CD14-positive monocyte (primary cell): Measurements from ENCODE around the gene GPC5. TPM values are rescaled to one million over a fixed set of nuclear protein-coding genes. Genes with fewer than 3 reads are reported as not detected.

ENCODE experiments used
- DNase-seq, 3 donors: peaks; one replicate each; pipeline ENCODE4 v3.0.0-alpha.2; 2011 to 2022
- H2AFZ ChIP-seq: 2 replicates; pipeline ENCODE4 v1.6.0; 2012; ENCODE audit warnings: mild to moderate bottlenecking, low read depth, low read length, inconsistent platforms; ENCODE audit not compliant: insufficient read depth, poor library complexity, severe bottlenecking
- H3K27ac ChIP-seq, 2 donors: 1 replicate in 1 of 2; 2 replicates in 1 of 2; pipeline ENCODE4 v1.5.1; 2012 to 2013; ENCODE audit warnings: low read length in 2 of 2, control low read depth in 1 of 2, inconsistent platforms in 1 of 2, low read depth in 1 of 2, mild to moderate bottlenecking in 1 of 2
- H3K27me3 ChIP-seq, 2 donors: one replicate each; pipeline versions ENCODE4 v1.6.0 to v1.6.1; 2011 to 2013; ENCODE audit warnings: low read length in 2 of 2; ENCODE audit not compliant: control insufficient read depth in 2 of 2, insufficient read depth in 2 of 2
- H3K36me3 ChIP-seq, 2 donors: replicated peaks in 1 of 2; 1 replicate in 1 of 2; 2 replicates in 1 of 2; pipeline versions ENCODE4 v1.5.1 to v1.6.1; 2012 to 2013; ENCODE audit warnings: low read length in 2 of 2, control low read depth in 1 of 2, inconsistent platforms in 1 of 2, mild to moderate bottlenecking in 1 of 2; ENCODE audit not compliant: insufficient read depth in 2 of 2, control insufficient read depth in 1 of 2
- H3K4me1 ChIP-seq, 2 donors: 1 replicate in 1 of 2; 2 replicates in 1 of 2; pipeline versions ENCODE4 v1.5.1 to v1.6.1; 2012 to 2013; ENCODE audit warnings: low read length in 2 of 2, control low read depth in 1 of 2, inconsistent platforms in 1 of 2, mild to moderate bottlenecking in 1 of 2, moderate library complexity in 1 of 2; ENCODE audit not compliant: insufficient read depth in 2 of 2, control insufficient read depth in 1 of 2
- H3K4me2 ChIP-seq: replicated peaks from 2 replicates; pipeline ENCODE3; 2012; ENCODE audit warnings: low read length, moderate library complexity, mild to moderate bottlenecking; ENCODE audit not compliant: poor library complexity, severe bottlenecking; ENCODE audit errors: extremely low read depth
- H3K4me3 ChIP-seq, 3 experiments: fragments of 200-600 bp in 1 of 3; sonication (generic) in 1 of 3; replicated peaks in 1 of 3; 1 replicate in 2 of 3; 2 replicates in 1 of 3; pipeline ENCODE4 v1.5.1; 2011 to 2013; ENCODE audit warnings: low read length in 3 of 3, mild to moderate bottlenecking in 3 of 3, control low read depth in 2 of 3, low read depth in 2 of 3, inconsistent platforms in 1 of 3, moderate library complexity in 1 of 3
- H3K79me2 ChIP-seq: 2 replicates; pipeline ENCODE4 v1.6.0; 2012; ENCODE audit warnings: mild to moderate bottlenecking, control low read depth, inconsistent platforms, low read length, moderate library complexity; ENCODE audit not compliant: insufficient read depth
- H3K9ac ChIP-seq: 2 replicates; pipeline ENCODE4 v1.6.0; 2017; ENCODE audit warnings: low read length, mild to moderate bottlenecking; ENCODE audit not compliant: insufficient read depth, poor library complexity, severe bottlenecking
- H3K9me3 ChIP-seq, 2 donors: replicated peaks in 1 of 2; 1 replicate in 1 of 2; 2 replicates in 1 of 2; pipeline versions ENCODE4 v1.5.1 to v1.6.1; 2012 to 2013; ENCODE audit warnings: low read length in 2 of 2, control low read depth in 1 of 2; ENCODE audit not compliant: control insufficient read depth in 1 of 2, insufficient read depth in 1 of 2
- H4K20me1 ChIP-seq: 2 replicates; pipeline ENCODE4 v1.6.0; 2012; ENCODE audit warnings: mild to moderate bottlenecking, low read length, control low read depth, moderate library complexity; ENCODE audit not compliant: insufficient read depth
- H3K27ac Mint-ChIP-seq, 7 donors: one replicate each; pipeline ENCODE4 v1.8.0; 2020; ENCODE audit warnings: mild to moderate bottlenecking in 7 of 7, mixed read lengths in 7 of 7, moderate library complexity in 6 of 7, inconsistent platforms in 2 of 7
- H3K27me3 Mint-ChIP-seq, 3 donors: one replicate each; pipeline ENCODE4 v1.8.0; 2021 to 2022; ENCODE audit warnings: low read depth in 3 of 3, mild to moderate bottlenecking in 3 of 3, mixed read lengths in 3 of 3, moderate library complexity in 3 of 3, inconsistent platforms in 1 of 3
- H3K36me3 Mint-ChIP-seq, 2 donors: one replicate each; pipeline ENCODE4 v1.8.0; 2020; ENCODE audit warnings: mixed read lengths in 2 of 2, inconsistent platforms in 1 of 2, mild to moderate bottlenecking in 1 of 2
- H3K4me1 Mint-ChIP-seq: one replicate; pipeline ENCODE4 v1.8.0; 2020; ENCODE audit warnings: mild to moderate bottlenecking, mixed read lengths
- H3K4me3 Mint-ChIP-seq, 2 donors: one replicate each; pipeline ENCODE4 v1.8.0; 2020; ENCODE audit warnings: mild to moderate bottlenecking in 2 of 2, mixed read lengths in 2 of 2, moderate library complexity in 1 of 2
- H3K9me3 Mint-ChIP-seq, 7 donors: one replicate each; pipeline ENCODE4 v1.8.0; 2020 to 2022; ENCODE audit warnings: mixed read lengths in 7 of 7, mild to moderate bottlenecking in 6 of 7, moderate library complexity in 6 of 7, inconsistent platforms in 2 of 7
- WGBS: methylation state at CpG from one replicate; pipeline ENCODE4 v1.1.5; 2013; ENCODE audit warnings: missing lambda C conversion rate; ENCODE audit not compliant: insufficient coverage; 5-methylcytosine and 5-hydroxymethylcytosine counted together
- intact Hi-C, 2 donors: fragments of 100-400 bp; cut with micrococcal nuclease; formaldehyde crosslinking; loops; one replicate each; pipeline versions ENCODE4 v1.15.0 to v1.15.1; 2023
- polyA plus RNA-seq, 3 donors: library from polyadenylated mRNA; depleted of rRNA in 1 of 3; unstranded in 2 of 3; stranded (reverse) in 1 of 3; fragments of 300-500 nt in 2 of 3; fragments of >200 nt in 1 of 3; fragmentation: Illumina TruSeq in 2 of 3; gene quantifications; 1 replicate in 2 of 3; 2 replicates in 1 of 3; pipeline ENCODE4 v1.2.3, GENCODE V29; 2012 to 2021
- TF ChIP-seq, protein P1 (sequence below): fragments of 200-600 bp; IDR thresholded peaks from one replicate; pipeline ENCODE4 v1.8.0; 2022; ENCODE audit warnings: antibody characterized with exemption, mild to moderate bottlenecking

GPC5 gene
- polyA plus RNA-seq, 3 donors: not detected

DNA sequence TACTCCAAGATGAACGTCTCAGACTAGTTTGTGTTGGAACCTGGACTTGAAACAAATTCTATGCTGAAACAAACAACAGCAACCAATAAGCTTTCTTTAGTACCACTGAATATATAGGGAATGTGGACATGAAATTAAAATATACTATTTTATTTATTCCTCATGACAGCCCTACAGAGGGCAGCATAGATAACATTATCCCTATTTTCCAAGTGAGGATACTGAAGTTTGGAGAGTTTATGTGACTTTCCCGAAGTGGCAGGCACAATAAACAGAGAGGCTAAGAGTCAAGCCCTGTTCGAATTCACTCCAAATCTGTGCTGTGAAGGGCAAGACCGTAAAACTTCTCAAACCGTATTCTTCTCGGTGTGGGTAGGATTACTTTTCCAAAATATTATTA is 1318.3 kb downstream of the GPC5 start:
- no peak overlapping the region for H3K27ac ChIP-seq
- no peaks in the 10 kb centered on the region for H3K79me2 ChIP-seq
- no peak overlapping the region for H3K4me3 Mint-ChIP-seq
- peaks cover 0 to 8% (median 2%) of the 10 kb centered on the region in 7 donors for H3K9me3 Mint-ChIP-seq
- no peaks in the 10 kb centered on the region for H3K27me3 Mint-ChIP-seq
- no peak overlapping the region for H3K27ac Mint-ChIP-seq
- WGBS: 60% methylated on average over 1 of the region's 6 CpGs
- no peak overlapping the region for H3K9ac ChIP-seq
- H4K20me1 ChIP-seq: no peaks in the 10 kb centered on the region
- no peak overlapping the region for H2AFZ ChIP-seq
- H3K4me2 ChIP-seq: no peak overlapping the region
- no peaks in the 10 kb centered on the region for H3K36me3 Mint-ChIP-seq
- intact Hi-C loops: no loop called here
- no peaks in the 10 kb centered on the region for H3K27me3 ChIP-seq
- H3K4me3 ChIP-seq: no peak overlapping the region
- no peaks in the 10 kb centered on the region for H3K36me3 ChIP-seq
- TF ChIP-seq, protein P1, sequence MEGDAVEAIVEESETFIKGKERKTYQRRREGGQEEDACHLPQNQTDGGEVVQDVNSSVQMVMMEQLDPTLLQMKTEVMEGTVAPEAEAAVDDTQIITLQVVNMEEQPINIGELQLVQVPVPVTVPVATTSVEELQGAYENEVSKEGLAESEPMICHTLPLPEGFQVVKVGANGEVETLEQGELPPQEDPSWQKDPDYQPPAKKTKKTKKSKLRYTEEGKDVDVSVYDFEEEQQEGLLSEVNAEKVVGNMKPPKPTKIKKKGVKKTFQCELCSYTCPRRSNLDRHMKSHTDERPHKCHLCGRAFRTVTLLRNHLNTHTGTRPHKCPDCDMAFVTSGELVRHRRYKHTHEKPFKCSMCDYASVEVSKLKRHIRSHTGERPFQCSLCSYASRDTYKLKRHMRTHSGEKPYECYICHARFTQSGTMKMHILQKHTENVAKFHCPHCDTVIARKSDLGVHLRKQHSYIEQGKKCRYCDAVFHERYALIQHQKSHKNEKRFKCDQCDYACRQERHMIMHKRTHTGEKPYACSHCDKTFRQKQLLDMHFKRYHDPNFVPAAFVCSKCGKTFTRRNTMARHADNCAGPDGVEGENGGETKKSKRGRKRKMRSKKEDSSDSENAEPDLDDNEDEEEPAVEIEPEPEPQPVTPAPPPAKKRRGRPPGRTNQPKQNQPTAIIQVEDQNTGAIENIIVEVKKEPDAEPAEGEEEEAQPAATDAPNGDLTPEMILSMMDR: no peak
- no peaks in the 10 kb centered on the region for H3K9me3 ChIP-seq
- H3K4me1 ChIP-seq: no peaks in the 10 kb centered on the region
- no peak for DNase-seq
- H3K4me1 Mint-ChIP-seq: no peaks in the 10 kb centered on the region

DNA sequence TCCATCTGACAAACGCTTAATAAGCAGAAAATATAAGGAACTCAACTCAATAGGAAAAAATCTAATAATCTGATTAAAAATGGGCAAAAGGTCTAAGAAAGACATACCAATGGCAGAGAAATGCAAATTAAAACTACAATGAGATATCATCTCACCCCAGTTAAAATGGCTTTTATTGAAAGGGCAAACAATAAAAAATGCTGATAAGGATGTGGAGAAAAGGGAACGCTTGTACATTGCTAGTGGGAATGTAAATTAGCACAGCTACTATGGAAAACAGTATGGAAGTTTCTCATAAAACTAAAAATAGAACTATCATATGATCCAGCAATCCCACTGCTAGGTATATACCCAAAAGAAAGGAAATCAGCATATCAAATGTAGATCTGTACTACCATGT is 1319.4 kb downstream of the GPC5 start:
- Histone ChIP-seq H3K4me1 (no peaks in the 10 kb centered on the region), H3K27ac (no peak overlapping the region), H3K79me2 (no peaks in the 10 kb centered on the region), H3K9me3 (no peaks in the 10 kb centered on the region), H4K20me1 (no peaks in the 10 kb centered on the region), H3K4me3 (no peak overlapping the region), H3K27me3 (no peaks in the 10 kb centered on the region), H3K9ac (no peak overlapping the region), H2AFZ (no peak overlapping the region), H3K4me2 (no peak overlapping the region), H3K36me3 (no peaks in the 10 kb centered on the region)
- TF ChIP-seq, protein P1: no peak
- no peaks in the 10 kb centered on the region for H3K4me1 Mint-ChIP-seq
- no peak for DNase-seq
- no peak overlapping the region for H3K27ac Mint-ChIP-seq
- no CpG with 5 or more reads among the region's 2 CpGs for WGBS
- no peaks in the 10 kb centered on the region for H3K36me3 Mint-ChIP-seq
- peaks cover 0 to 8% (median 2%) of the 10 kb centered on the region in 7 donors for H3K9me3 Mint-ChIP-seq
- no peak overlapping the region for H3K4me3 Mint-ChIP-seq
- intact Hi-C loops: no loop called here
- no peaks in the 10 kb centered on the region for H3K27me3 Mint-ChIP-seq
